K562 (cell line): ENCODE data around the gene CRYBG2. TPM values are rescaled to one million over a fixed set of nuclear protein-coding genes. Genes with fewer than 3 reads are reported as not detected.

ENCODE experiments used
- ARID4B ChIP-seq: sonication (generic); formaldehyde crosslinking; IDR thresholded peaks from 2 replicates; pipeline ENCODE4 v1.8.0; 2022; ENCODE audit warnings: mild to moderate bottlenecking, missing genetic modification reagents
- CEBPZ ChIP-seq: fragments of 150-350 bp; IDR thresholded peaks from 2 replicates; pipeline ENCODE4 v1.6.1; 2014; ENCODE audit warnings: low read depth, mild to moderate bottlenecking, low read length, borderline replicate concordance
- CREB1 ChIP-seq, 2 experiments: sonication (generic) in 1 of 2; formaldehyde crosslinking in 1 of 2; IDR thresholded peaks; 2 replicates each; pipeline versions ENCODE4 v1.6.1 to v1.8.0; 2012 to 2022; ENCODE audit warnings: inconsistent platforms in 1 of 2, mild to moderate bottlenecking in 1 of 2, missing genetic modification reagents in 1 of 2, moderate library complexity in 1 of 2
- DEAF1 ChIP-seq: fragments of 450-650 bp; formaldehyde crosslinking; IDR thresholded peaks from 2 replicates; pipeline ENCODE4 v1.4.0; 2020; ENCODE audit warnings: mild to moderate bottlenecking, moderate library complexity
- ELK3 ChIP-seq: fragments of 450-650 bp; formaldehyde crosslinking; IDR thresholded peaks from 2 replicates; pipeline ENCODE4 v1.4.0; 2020; ENCODE audit warnings: mild to moderate bottlenecking
- FOXK1 ChIP-seq: sonication (generic); formaldehyde crosslinking; IDR thresholded peaks from 2 replicates; pipeline ENCODE4 v1.8.0; 2022; ENCODE audit warnings: missing genetic modification reagents, mild to moderate bottlenecking, borderline replicate concordance
- MAFF ChIP-seq: IDR thresholded peaks from 2 replicates; pipeline ENCODE4 v1.6.1; 2012; ENCODE audit warnings: low read length, improper control_type of control experiment
- NFE2 ChIP-seq: IDR thresholded peaks from 2 replicates; pipeline ENCODE4 v1.6.1; 2014; ENCODE audit warnings: antibody characterized with exemption, low read depth
- POLR3A ChIP-seq: IDR thresholded peaks from 2 replicates; pipeline ENCODE4 v1.6.1; 2011; ENCODE audit warnings: borderline replicate concordance, mild to moderate bottlenecking, moderate library complexity; ENCODE audit not compliant: insufficient read length, insufficient read depth; ENCODE audit errors: extremely low read depth
- RHOXF2B ChIP-seq: fragments of 250-450 bp; sonication (Bioruptor Pico); conservative IDR thresholded peaks from 2 replicates; pipeline ENCODE4 v1.5.1; 2021
- STAT5A ChIP-seq: IDR thresholded peaks from 2 replicates; pipeline ENCODE4 v1.6.1; 2012; ENCODE audit warnings: low read length, inconsistent platforms, borderline replicate concordance
- TCFL5 ChIP-seq: fragments of 250-450 bp; sonication (Bioruptor Pico); conservative IDR thresholded peaks from 2 replicates; pipeline ENCODE4 v1.6.1; 2021; ENCODE audit warnings: mild to moderate bottlenecking, moderate library complexity, matching md5 sums
- TSC22D4 ChIP-seq: fragments of 450-650 bp; IDR thresholded peaks from 2 replicates; pipeline ENCODE4 v1.6.1; 2016; ENCODE audit warnings: missing genetic modification characterization, missing biosample characterization, control low read depth
- ZNF23 ChIP-seq: fragments of 250-450 bp; sonication (Bioruptor Pico); IDR thresholded peaks from 2 replicates; pipeline ENCODE4 v1.4.0; 2020; ENCODE audit warnings: mild to moderate bottlenecking
- ZNF445 ChIP-seq: fragments of 250-450 bp; sonication (Bioruptor Pico); IDR thresholded peaks from 2 replicates; pipeline ENCODE4 v1.4.0; 2020; ENCODE audit warnings: low read depth, mild to moderate bottlenecking, moderate library complexity
- polyA plus RNA-seq, 8 experiments: library from polyadenylated mRNA; depleted of rRNA in 4 of 8; stranded (reverse) in 5 of 8; unstranded in 3 of 8; fragments of >200 nt; fragmentation: Nextera tagmentation in 2 of 8; fragmentation: Illumina TruSeq in 1 of 8; extraction: Ambion mirVana in 2 of 8; extraction: Trizol in 1 of 8; gene quantifications; 2 replicates each; pipeline versions ENCODE4 v1.2.1 to v1.2.3, GENCODE V29; 2011 to 2014; ENCODE audit warnings: inconsistent platforms in 1 of 8, missing spikeins in 1 of 8
- total RNA-seq, 7 experiments: library from RNA; depleted of rRNA in 6 of 7; stranded (reverse); fragments of >200 nt in 6 of 7; fragmentation: Illumina TruSeq in 2 of 7; extraction: Trizol in 2 of 7; gene quantifications; 2 replicates each; pipeline versions ENCODE4 v1.2.1 to v1.2.3, GENCODE V29; 2011 to 2021; ENCODE audit warnings: low replicate concordance in 1 of 7

CRYBG2 gene
- total and polyA plus RNA-seq, 9 of the 15 experiments (the other 6 are each of a cell fraction or from before 2014, with no cell fraction given), result 0.39 to 8.5 (median 3.7) TPM

GRCh38 chr1:26321315-26322041 is 32.5 kb downstream of the CRYBG2 start (continued):
- TF ChIP-seq TSC22D4, result no peak
- no peak for TF ChIP-seq RHOXF2B (CRISPR knock-in tag)
- no peak for TF ChIP-seq ZNF445 (CRISPR knock-in tag)
- TF ChIP-seq DEAF1 (CRISPR knock-in tag), result peak; percentile 98
- TF ChIP-seq CREB1 (IDR thresholded peaks at IDR 0.05), result no peak
- TF ChIP-seq CREB1 (CRISPR knock-in tag; IDR thresholded peaks at IDR 0.05), result no peak
- TF ChIP-seq NFE2, result no peak
- TF ChIP-seq MAFF, result no peak
- no peak for TF ChIP-seq FOXK1 (CRISPR knock-in tag)
- no peak for TF ChIP-seq POLR3A
- TF ChIP-seq ARID4B, result no peak; the same call in none of the 2 replicates
- TF ChIP-seq STAT5A, result no peak
- TF ChIP-seq ELK3 (CRISPR knock-in tag), result no peak
- no peak for TF ChIP-seq ZNF23
- TF ChIP-seq TCFL5 (CRISPR knock-in tag), result no peak
- no peak for TF ChIP-seq CEBPZ
- TF ChIP-seq, all 486 proteins: peak for 78
